GM19043 (cell line): Measurements from ENCODE around the gene B4GALNT1.
"Not testable (repeated sequence)": the region's sequence is repeated elsewhere in the genome, so short reads cannot be mapped to it uniquely, and the experiment has no call there.

Experiments
- ATAC-seq: cut with Tn5 transposase; IDR thresholded peaks from one replicate; pipeline ENCODE4 v1.9.1; 2021; ENCODE audit warnings: low read depth; ENCODE audit not compliant: unreplicated experiment

The B4GALNT1 gene

GRCh38 chr12:57638096-57638495 is 5.1 kb upstream of the B4GALNT1 start:
- no peak for ATAC-seq

- no peak for ATAC-seq
Observed at GRCh38 chr12:57637364-57637763, 4.4 kb upstream of the B4GALNT1 start.

- ATAC-seq = not testable (repeated sequence)
Observed at GRCh38 chr12:57636731-57637130, 3.7 kb upstream of the B4GALNT1 start.

GRCh38 chr12:57632073-57632957 is 686 bp downstream of the B4GALNT1 start:
- no peak for ATAC-seq

GRCh38 chr12:57631566-57632072 is 1.4 kb downstream of the B4GALNT1 start:
- ATAC-seq = no peak

- no peak for ATAC-seq
Observed at GRCh38 chr12:57630891-57631433, 2.0 kb downstream of the B4GALNT1 start.

GRCh38 chr12:57629897-57630471 is 3.0 kb downstream of the B4GALNT1 start:
- no peak for ATAC-seq

- ATAC-seq = no peak
Observed at GRCh38 chr12:57628280-57629191, 4.5 kb downstream of the B4GALNT1 start.

- ATAC-seq = no peak
Observed at GRCh38 chr12:57627501-57628279, 5.3 kb downstream of the B4GALNT1 start.

GRCh38 chr12:57626921-57627445 is 6.0 kb downstream of the B4GALNT1 start:
- ATAC-seq = no peak

GRCh38 chr12:57626111-57626920 is 6.7 kb downstream of the B4GALNT1 start:
- no peak for ATAC-seq

GRCh38 chr12:57625261-57626032 is 7.6 kb downstream of the B4GALNT1 start:
- no peak for ATAC-seq

GRCh38 chr12:57624441-57625220 is 8.4 kb downstream of the B4GALNT1 start:
- no peak for ATAC-seq

- no peak for ATAC-seq
Observed at GRCh38 chr12:57623811-57624390, 9.1 kb downstream of the B4GALNT1 start.

- no peak for ATAC-seq
Observed at GRCh38 chr12:57623385-57623784, 9.6 kb downstream of the B4GALNT1 start.

GRCh38 chr12:57622293-57623245 is 10.4 kb downstream of the B4GALNT1 start:
- ATAC-seq = no peak
